GM10266 (cell line): ENCODE measurements around the gene LIPC.

Source experiments
- DNase-seq: peaks from one replicate; pipeline ENCODE4 v3.0.0; 2012; ENCODE audit errors: extremely low spot score
- TF ChIP-seq, protein P1 (sequence below): IDR thresholded peaks from 2 replicates; pipeline ENCODE4 v1.5.1; 2012; ENCODE audit warnings: mild to moderate bottlenecking, low read depth; ENCODE audit not compliant: control insufficient read depth, insufficient read depth; ENCODE audit errors: missing control alignments

LIPC gene

GRCh38 chr15:58434334-58434875, 2.6 kb downstream of the LIPC start:
- TF ChIP-seq, protein P1, sequence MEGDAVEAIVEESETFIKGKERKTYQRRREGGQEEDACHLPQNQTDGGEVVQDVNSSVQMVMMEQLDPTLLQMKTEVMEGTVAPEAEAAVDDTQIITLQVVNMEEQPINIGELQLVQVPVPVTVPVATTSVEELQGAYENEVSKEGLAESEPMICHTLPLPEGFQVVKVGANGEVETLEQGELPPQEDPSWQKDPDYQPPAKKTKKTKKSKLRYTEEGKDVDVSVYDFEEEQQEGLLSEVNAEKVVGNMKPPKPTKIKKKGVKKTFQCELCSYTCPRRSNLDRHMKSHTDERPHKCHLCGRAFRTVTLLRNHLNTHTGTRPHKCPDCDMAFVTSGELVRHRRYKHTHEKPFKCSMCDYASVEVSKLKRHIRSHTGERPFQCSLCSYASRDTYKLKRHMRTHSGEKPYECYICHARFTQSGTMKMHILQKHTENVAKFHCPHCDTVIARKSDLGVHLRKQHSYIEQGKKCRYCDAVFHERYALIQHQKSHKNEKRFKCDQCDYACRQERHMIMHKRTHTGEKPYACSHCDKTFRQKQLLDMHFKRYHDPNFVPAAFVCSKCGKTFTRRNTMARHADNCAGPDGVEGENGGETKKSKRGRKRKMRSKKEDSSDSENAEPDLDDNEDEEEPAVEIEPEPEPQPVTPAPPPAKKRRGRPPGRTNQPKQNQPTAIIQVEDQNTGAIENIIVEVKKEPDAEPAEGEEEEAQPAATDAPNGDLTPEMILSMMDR: no peak
- DNase-seq: no peak

GRCh38 chr15:58436552-58436951, 4.8 kb downstream of the LIPC start:
- TF ChIP-seq, protein P1: no peak
- no peak for DNase-seq

DNA sequence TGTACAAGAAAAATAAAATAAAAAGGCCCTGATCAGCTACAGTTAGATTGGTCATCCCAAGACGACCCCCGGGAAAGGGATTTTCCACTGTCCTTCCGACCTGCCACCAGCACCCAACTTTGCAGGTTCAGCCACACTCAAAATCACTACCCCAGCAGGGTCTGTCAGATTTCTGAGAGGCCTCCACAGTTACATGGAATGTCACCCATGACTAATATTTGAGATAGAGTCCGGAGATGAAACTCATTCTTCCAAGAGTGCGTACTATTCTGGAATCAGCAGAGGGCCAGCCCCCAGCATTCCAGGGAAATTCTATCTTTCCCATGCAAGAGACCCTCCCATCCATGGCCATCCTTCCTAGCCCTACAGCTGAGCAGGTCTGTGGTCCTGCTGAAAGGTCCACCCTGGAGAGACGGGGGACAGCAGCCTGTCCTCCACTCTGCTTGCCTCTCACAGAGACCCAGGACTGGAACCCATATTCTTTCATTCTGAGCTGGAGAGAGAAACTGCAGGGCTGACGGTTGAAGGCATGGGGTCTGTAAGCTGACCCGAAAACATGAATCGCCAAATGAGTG, 5.8 kb downstream of the LIPC start:
- TF ChIP-seq, protein P1: no peak
- DNase-seq: no peak

- TF ChIP-seq, protein P1: no peak
- no peak for DNase-seq
These were observed 6.3 kb downstream of the LIPC start for GRCh38 chr15:58438111-58438510.

- peak; percentile 48 for DNase-seq
- TF ChIP-seq, protein P1: peak; percentile 28
These were observed 7.2 kb downstream of the LIPC start for GRCh38 chr15:58438956-58439355.

DNA sequence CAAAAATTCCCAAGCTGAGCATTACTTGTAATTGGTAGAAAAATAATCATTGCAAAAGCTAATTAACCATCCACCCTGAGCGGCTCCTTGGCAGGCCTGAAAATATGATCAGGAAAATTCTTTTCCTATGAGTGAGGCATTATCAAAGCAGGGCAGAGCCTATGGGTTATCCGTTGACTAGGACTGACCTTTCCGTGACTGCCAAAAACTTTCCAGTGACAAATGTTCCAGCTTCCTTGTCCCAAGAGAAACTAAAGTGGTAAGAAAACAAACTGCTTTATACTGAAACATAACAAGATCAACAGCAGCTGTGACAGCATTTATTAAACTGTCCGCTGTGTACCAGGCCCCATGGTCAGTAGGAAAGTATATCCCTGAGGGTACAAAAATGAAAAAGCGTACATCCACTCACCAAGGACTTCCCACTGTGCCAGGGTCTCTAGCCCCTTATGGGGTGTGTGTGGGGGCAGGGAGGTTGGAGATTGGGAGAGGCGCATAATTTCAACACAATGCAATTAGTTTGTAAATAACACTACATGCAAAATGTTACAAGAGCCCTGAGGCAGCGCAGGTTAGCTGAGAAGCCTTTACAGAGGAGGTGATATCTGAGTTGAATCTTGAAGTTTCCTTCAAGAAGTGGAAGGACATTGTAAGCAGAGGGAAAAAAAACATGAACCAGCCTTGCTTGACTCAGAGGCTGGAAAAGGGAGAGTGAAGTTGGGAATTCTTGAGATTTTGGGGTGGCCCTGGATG, 8.5 kb downstream of the LIPC start:
- TF ChIP-seq, protein P1: no peak
- no peak for DNase-seq

DNA sequence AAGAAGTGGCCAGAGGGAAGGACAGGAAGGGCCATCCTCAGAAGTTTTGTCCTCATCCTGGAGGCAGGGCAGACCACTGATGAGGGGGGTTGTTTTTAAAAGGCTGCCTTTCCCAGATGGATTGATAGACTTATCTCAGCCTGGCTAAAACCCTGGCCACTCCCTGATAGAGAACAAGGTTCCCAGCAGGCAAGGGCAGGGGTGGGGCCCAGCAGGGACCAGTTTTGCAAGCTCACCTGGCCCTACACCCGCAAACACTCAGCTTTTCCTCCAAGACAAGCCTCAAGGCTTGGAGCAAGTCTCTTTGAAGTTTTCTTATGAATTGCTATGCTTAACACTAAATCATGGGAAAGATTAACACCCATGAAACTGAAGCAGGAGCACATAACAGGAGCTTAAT, 9.1 kb downstream of the LIPC start:
- DNase-seq: no peak
- TF ChIP-seq, protein P1: no peak
